ENCODE measurements around the gene TCEAL4. TPM values are rescaled to one million over a fixed set of nuclear protein-coding genes. Genes with fewer than 3 reads are reported as not detected.

The TCEAL4 gene
- total and polyA plus RNA-seq, 4 donors, result 6.3 to 50.5 (median 36.7) TPM

DNA sequence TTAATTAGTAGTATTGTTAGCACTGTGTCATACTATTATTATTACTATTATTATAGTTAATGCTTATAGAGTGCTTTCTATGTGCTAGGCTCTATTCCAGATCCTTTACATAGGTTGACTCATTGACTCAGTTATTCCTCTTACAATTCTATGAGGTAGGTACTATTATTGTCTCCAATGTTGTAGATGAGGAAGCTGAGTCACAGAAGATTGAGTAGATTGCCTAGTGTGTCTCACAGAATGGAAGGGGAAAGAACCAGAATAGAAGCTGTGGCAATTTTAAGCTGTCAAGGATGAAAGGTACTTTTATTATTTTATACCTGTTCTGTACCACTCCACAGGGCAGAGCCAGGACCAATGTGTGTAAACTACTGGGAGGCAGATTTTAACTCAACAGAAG, 41.5 kb downstream of the TCEAL4 start (continued):
- TF ChIP-seq, protein P1, sequence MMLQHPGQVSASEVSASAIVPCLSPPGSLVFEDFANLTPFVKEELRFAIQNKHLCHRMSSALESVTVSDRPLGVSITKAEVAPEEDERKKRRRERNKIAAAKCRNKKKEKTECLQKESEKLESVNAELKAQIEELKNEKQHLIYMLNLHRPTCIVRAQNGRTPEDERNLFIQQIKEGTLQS (IDR thresholded peaks at IDR 0.05), result no peak

DNA sequence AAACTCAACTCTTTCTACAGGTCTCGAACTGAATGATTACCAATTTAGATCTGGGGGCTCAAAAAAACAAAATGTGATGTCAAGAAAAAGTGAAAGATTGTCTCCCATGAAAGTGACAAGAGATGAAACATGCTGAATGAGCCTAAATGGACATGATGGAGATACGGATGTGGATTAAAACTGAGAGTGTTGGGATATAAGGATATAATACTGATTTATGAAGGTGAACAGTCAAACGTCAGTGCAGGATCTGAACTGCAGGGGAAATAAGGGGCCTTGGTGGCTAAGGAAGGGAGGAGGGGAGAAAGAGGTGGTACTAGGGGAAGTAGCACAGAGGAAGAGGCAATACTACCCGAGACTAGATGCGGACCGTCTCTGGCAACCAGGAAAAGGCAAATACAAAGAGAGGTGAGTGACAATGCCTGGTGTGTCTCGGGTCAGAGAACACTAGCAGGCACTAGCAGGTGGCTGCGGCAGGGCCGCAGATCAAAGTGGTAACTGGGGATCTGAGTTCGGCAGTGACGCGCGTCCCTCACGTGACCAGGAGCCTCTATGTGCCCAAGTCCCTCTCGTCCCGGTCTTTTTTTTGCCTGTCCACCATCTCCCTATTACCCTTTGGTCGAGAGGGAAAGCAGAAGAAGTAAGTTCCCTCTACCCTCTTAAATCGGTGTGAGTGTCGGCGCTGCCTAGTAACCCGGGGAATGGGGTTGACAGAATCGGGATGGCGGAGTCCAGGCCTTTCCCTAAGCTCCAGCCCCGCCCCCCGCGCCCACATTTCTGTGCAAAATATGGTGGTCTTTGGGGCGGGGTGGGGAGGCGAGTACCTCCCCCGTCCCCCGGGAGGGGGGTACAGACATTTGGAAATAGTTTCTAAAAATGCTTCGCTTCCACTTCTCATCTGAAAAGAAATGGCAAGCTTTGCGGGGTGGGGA, 43.3 kb downstream of the TCEAL4 start, which contains the start of gene TCEAL1:
TCEAL1 (plus strand) TSS at position 590 of the 932 bp plus-strand sequence. CDS start 942 bp downstream, outside the sequence.
- Histone ChIP-seq H3K27me3 (ENCODE audit: control insufficient read depth in 4 of 4, insufficient read depth in 4 of 4, low read length in 3 of 4) (peaks cover 0 to 2% (median 0%) of the 10 kb centered on the region in 4 donors), H3K9me3 (ENCODE audit: control insufficient read depth in 4 of 4, low read length in 3 of 4) (no peaks in the 10 kb centered on the region), H3K27ac (ENCODE audit: low read depth in 1 of 2, low read length in 2 of 2) (peak within 1 kb of the TSS; percentile 78 to 90), H3K36me3 (ENCODE audit: control insufficient read depth in 4 of 4, insufficient read depth in 3 of 4, low read depth in 1 of 4, low read length in 3 of 4) (no peaks in the 10 kb centered on the region), H3K9ac (ENCODE audit: low read depth in 1 of 2, low read length in 2 of 2) (peak within 1 kb of the TSS; percentile 66 to 90), H3K4me1 (ENCODE audit: control insufficient read depth in 4 of 4, insufficient read depth in 4 of 4, low read length in 3 of 4) (peaks cover 0 to 6% (median 4%) of the 10 kb centered on the region in 4 donors), H3K4me3 (ENCODE audit: low read depth in 1 of 3, low read length in 3 of 3) (peak within 1 kb of the TSS; percentile 50 to 66 (median 65))
- DNase-seq (ENCODE audit: low spot score), result peak; percentile 51
- TF ChIP-seq HNF4A (conservative IDR thresholded peaks at IDR 0.05) (peak in 1 of 2 donors; percentile 40), EGR1 (IDR thresholded peaks at IDR 0.05; ENCODE audit: low read depth in 2 of 2) (peak in 1 of 2 donors; percentile 13), SP1 (IDR thresholded peaks at IDR 0.05) (no peak)
- TF ChIP-seq, protein P2, sequence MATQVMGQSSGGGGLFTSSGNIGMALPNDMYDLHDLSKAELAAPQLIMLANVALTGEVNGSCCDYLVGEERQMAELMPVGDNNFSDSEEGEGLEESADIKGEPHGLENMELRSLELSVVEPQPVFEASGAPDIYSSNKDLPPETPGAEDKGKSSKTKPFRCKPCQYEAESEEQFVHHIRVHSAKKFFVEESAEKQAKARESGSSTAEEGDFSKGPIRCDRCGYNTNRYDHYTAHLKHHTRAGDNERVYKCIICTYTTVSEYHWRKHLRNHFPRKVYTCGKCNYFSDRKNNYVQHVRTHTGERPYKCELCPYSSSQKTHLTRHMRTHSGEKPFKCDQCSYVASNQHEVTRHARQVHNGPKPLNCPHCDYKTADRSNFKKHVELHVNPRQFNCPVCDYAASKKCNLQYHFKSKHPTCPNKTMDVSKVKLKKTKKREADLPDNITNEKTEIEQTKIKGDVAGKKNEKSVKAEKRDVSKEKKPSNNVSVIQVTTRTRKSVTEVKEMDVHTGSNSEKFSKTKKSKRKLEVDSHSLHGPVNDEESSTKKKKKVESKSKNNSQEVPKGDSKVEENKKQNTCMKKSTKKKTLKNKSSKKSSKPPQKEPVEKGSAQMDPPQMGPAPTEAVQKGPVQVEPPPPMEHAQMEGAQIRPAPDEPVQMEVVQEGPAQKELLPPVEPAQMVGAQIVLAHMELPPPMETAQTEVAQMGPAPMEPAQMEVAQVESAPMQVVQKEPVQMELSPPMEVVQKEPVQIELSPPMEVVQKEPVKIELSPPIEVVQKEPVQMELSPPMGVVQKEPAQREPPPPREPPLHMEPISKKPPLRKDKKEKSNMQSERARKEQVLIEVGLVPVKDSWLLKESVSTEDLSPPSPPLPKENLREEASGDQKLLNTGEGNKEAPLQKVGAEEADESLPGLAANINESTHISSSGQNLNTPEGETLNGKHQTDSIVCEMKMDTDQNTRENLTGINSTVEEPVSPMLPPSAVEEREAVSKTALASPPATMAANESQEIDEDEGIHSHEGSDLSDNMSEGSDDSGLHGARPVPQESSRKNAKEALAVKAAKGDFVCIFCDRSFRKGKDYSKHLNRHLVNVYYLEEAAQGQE (IDR thresholded peaks at IDR 0.05), result peak; percentile 47
- TF ChIP-seq, protein P3, sequence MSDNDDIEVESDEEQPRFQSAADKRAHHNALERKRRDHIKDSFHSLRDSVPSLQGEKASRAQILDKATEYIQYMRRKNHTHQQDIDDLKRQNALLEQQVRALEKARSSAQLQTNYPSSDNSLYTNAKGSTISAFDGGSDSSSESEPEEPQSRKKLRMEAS (IDR thresholded peaks at IDR 0.05), result peak; percentile 39
- 3% methylated on average over 32 of the region's 32 CpGs for WGBS

DNA sequence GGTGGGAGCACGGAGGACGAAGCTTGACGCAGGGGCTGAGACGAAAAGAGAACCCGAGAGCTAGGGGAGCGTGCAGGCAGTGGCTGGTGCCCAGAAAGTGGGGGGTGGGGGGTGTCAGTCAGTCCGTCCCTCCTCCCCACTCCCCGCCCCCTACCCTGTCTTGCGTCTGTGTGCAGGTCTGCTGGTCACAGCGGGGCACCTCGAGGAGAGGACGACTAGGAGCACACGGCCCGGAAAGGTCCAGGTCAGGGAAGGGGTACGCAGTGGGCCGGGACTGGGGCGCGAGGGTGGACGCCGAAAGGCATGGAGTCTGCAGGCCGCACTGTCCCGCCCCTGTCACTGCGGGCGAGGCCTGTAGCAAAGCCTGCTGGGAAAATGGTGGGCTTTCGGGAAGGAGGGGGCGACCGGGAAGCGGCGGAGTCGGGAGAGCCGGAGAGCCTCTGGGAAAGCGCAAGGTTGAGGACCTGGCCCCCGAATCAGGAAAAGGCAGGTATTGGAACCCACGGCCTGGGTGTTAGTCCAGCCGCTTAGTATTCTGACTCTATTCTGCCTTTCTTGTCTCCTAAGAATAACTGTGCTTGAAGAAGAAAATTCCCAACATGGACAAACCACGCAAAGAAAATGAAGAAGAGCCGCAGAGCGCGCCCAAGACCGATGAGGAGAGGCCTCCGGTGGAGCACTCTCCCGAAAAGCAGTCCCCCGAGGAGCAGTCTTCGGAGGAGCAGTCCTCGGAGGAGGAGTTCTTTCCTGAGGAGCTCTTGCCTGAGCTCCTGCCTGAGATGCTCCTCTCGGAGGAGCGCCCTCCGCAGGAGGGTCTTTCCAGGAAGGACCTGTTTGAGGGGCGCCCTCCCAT, 44.2 kb downstream of the TCEAL4 start:
- WGBS, result under 1% methylated on average over 49 of the region's 49 CpGs
- Histone ChIP-seq H3K9ac (ENCODE audit: low read depth in 1 of 2, low read length in 2 of 2) (peak overlapping the region; percentile 66 to 90), H3K27ac (ENCODE audit: low read depth in 1 of 2, low read length in 2 of 2) (peak overlapping the region; percentile 78 to 90), H3K4me3 (ENCODE audit: low read depth in 1 of 3, low read length in 3 of 3) (peak overlapping the region; percentile 50 to 66 (median 65)), H3K9me3 (ENCODE audit: control insufficient read depth in 4 of 4, low read length in 3 of 4) (no peaks in the 10 kb centered on the region), H3K4me1 (ENCODE audit: control insufficient read depth in 4 of 4, insufficient read depth in 4 of 4, low read length in 3 of 4) (peaks cover 0 to 6% (median 4%) of the 10 kb centered on the region in 4 donors), H3K36me3 (ENCODE audit: control insufficient read depth in 4 of 4, insufficient read depth in 3 of 4, low read depth in 1 of 4, low read length in 3 of 4) (no peaks in the 10 kb centered on the region), H3K27me3 (ENCODE audit: control insufficient read depth in 4 of 4, insufficient read depth in 4 of 4, low read length in 3 of 4) (peaks cover 0 to 2% (median 0%) of the 10 kb centered on the region in 4 donors)
- peak; percentile 51 for DNase-seq (ENCODE audit: low spot score)
- TF ChIP-seq, protein P4, sequence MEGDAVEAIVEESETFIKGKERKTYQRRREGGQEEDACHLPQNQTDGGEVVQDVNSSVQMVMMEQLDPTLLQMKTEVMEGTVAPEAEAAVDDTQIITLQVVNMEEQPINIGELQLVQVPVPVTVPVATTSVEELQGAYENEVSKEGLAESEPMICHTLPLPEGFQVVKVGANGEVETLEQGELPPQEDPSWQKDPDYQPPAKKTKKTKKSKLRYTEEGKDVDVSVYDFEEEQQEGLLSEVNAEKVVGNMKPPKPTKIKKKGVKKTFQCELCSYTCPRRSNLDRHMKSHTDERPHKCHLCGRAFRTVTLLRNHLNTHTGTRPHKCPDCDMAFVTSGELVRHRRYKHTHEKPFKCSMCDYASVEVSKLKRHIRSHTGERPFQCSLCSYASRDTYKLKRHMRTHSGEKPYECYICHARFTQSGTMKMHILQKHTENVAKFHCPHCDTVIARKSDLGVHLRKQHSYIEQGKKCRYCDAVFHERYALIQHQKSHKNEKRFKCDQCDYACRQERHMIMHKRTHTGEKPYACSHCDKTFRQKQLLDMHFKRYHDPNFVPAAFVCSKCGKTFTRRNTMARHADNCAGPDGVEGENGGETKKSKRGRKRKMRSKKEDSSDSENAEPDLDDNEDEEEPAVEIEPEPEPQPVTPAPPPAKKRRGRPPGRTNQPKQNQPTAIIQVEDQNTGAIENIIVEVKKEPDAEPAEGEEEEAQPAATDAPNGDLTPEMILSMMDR (IDR thresholded peaks at IDR 0.05; ENCODE audit: low read depth, low read length, missing input control), result no peak
- TF ChIP-seq RXRA (IDR thresholded peaks at IDR 0.05) (no peak), FOXA2 (IDR thresholded peaks at IDR 0.05) (no peak), SP1 (IDR thresholded peaks at IDR 0.05) (no peak), NR2F2 (IDR thresholded peaks at IDR 0.05) (no peak), RAD21 (IDR thresholded peaks at IDR 0.05) (peak; percentile 17 to 36), EGR1 (IDR thresholded peaks at IDR 0.05; ENCODE audit: low read depth in 2 of 2) (no peak), FOXA1 (IDR thresholded peaks at IDR 0.05) (no peak), HNF4G (IDR thresholded peaks at IDR 0.05) (no peak), TAF1 (conservative IDR thresholded peaks at IDR 0.05) (no peak), GABPA (IDR thresholded peaks at IDR 0.05 in 1 of 2, conservative IDR thresholded peaks at IDR 0.05 in 1 of 2) (no peak)
- TF ChIP-seq, protein P1 (IDR thresholded peaks at IDR 0.05), result no peak
- TF ChIP-seq, protein P5, sequence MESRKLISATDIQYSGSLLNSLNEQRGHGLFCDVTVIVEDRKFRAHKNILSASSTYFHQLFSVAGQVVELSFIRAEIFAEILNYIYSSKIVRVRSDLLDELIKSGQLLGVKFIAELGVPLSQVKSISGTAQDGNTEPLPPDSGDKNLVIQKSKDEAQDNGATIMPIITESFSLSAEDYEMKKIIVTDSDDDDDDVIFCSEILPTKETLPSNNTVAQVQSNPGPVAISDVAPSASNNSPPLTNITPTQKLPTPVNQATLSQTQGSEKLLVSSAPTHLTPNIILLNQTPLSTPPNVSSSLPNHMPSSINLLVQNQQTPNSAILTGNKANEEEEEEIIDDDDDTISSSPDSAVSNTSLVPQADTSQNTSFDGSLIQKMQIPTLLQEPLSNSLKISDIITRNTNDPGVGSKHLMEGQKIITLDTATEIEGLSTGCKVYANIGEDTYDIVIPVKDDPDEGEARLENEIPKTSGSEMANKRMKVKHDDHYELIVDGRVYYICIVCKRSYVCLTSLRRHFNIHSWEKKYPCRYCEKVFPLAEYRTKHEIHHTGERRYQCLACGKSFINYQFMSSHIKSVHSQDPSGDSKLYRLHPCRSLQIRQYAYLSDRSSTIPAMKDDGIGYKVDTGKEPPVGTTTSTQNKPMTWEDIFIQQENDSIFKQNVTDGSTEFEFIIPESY (IDR thresholded peaks at IDR 0.05), result no peak

Data from liver (tissue), 9 donors.